GM18517 (cell line): Measurements from ENCODE around the gene MAN1A1.

Experiments
- ATAC-seq: cut with Tn5 transposase; IDR thresholded peaks from one replicate; pipeline ENCODE4 v1.9.1; 2021; ENCODE audit warnings: mild to moderate bottlenecking, moderate library complexity; ENCODE audit not compliant: unreplicated experiment

The MAN1A1 gene

GRCh38 chr6:119127627-119128026 lies 221.9 kb downstream of the MAN1A1 start:
- no peak for ATAC-seq
